ENCODE results near the gene PRSS56.

Gene PRSS56

GRCh38 chr2:232493701-232494474, 26.3 kb upstream of the PRSS56 start:
- no peak overlapping the region for H3K4me3 ChIP-seq (ENCODE audit: low read depth in 1 of 5, low read length in 5 of 5)
- H3K9me3 ChIP-seq (ENCODE audit: control insufficient read depth in 5 of 5, low read length in 5 of 5) = no peaks in the 10 kb centered on the region
- H3K27ac ChIP-seq (ENCODE audit: low read depth, low read length) = no peak overlapping the region
- H3K9ac ChIP-seq (ENCODE audit: low read length in 5 of 5) = no peak overlapping the region
- H3K36me3 ChIP-seq (ENCODE audit: control insufficient read depth in 5 of 5, insufficient read depth in 5 of 5, low read length in 5 of 5) = no peaks in the 10 kb centered on the region
- H3K4me1 ChIP-seq (ENCODE audit: control insufficient read depth in 5 of 5, insufficient read depth in 5 of 5, low read length in 5 of 5) = no peaks in the 10 kb centered on the region
- H3K27me3 ChIP-seq (ENCODE audit: control insufficient read depth in 5 of 5, insufficient read depth in 4 of 5, low read length in 5 of 5) = peaks cover 7 to 25% (median 21%) of the 10 kb centered on the region in 5 donors

- H3K27ac ChIP-seq (ENCODE audit: low read depth, low read length) = no peak overlapping the region
- H3K27me3 ChIP-seq (ENCODE audit: control insufficient read depth in 5 of 5, insufficient read depth in 4 of 5, low read length in 5 of 5) = peaks cover 4 to 22% (median 19%) of the 10 kb centered on the region in 5 donors
- H3K36me3 ChIP-seq (ENCODE audit: control insufficient read depth in 5 of 5, insufficient read depth in 5 of 5, low read length in 5 of 5) = no peaks in the 10 kb centered on the region
- H3K9me3 ChIP-seq (ENCODE audit: control insufficient read depth in 5 of 5, low read length in 5 of 5) = no peaks in the 10 kb centered on the region
- no peak overlapping the region for H3K9ac ChIP-seq (ENCODE audit: low read length in 5 of 5)
- H3K4me1 ChIP-seq (ENCODE audit: control insufficient read depth in 5 of 5, insufficient read depth in 5 of 5, low read length in 5 of 5) = no peaks in the 10 kb centered on the region
- no peak overlapping the region for H3K4me3 ChIP-seq (ENCODE audit: low read depth in 1 of 5, low read length in 5 of 5)
These were observed 25.6 kb upstream of the PRSS56 start for GRCh38 chr2:232494542-232494941.

- H3K9ac ChIP-seq (ENCODE audit: low read length in 5 of 5) = no peak overlapping the region
- no peaks in the 10 kb centered on the region for H3K36me3 ChIP-seq (ENCODE audit: control insufficient read depth in 5 of 5, insufficient read depth in 5 of 5, low read length in 5 of 5)
- no peaks in the 10 kb centered on the region for H3K9me3 ChIP-seq (ENCODE audit: control insufficient read depth in 5 of 5, low read length in 5 of 5)
- H3K4me3 ChIP-seq (ENCODE audit: low read depth in 1 of 5, low read length in 5 of 5) = no peak overlapping the region
- peaks cover 3 to 19% (median 15%) of the 10 kb centered on the region in 5 donors for H3K27me3 ChIP-seq (ENCODE audit: control insufficient read depth in 5 of 5, insufficient read depth in 4 of 5, low read length in 5 of 5)
- H3K27ac ChIP-seq (ENCODE audit: low read depth, low read length) = no peak overlapping the region
- no peaks in the 10 kb centered on the region for H3K4me1 ChIP-seq (ENCODE audit: control insufficient read depth in 5 of 5, insufficient read depth in 5 of 5, low read length in 5 of 5)
These were observed 24.9 kb upstream of the PRSS56 start for GRCh38 chr2:232495292-232495691.

- Histone ChIP-seq H3K4me3 (ENCODE audit: low read depth in 1 of 5, low read length in 5 of 5) (no peak overlapping the region), H3K27me3 (ENCODE audit: control insufficient read depth in 5 of 5, insufficient read depth in 4 of 5, low read length in 5 of 5) (peaks cover 11 to 27% (median 23%) of the 10 kb centered on the region in 5 donors), H3K9me3 (ENCODE audit: control insufficient read depth in 5 of 5, low read length in 5 of 5) (no peaks in the 10 kb centered on the region)
These were observed 23.5 kb upstream of the PRSS56 start for GRCh38 chr2:232496501-232497270.

GRCh38 chr2:232497348-232497747, 22.8 kb upstream of the PRSS56 start:
- Histone ChIP-seq H3K9me3 (ENCODE audit: control insufficient read depth in 5 of 5, low read length in 5 of 5) (no peaks in the 10 kb centered on the region), H3K27me3 (ENCODE audit: control insufficient read depth in 5 of 5, insufficient read depth in 4 of 5, low read length in 5 of 5) (peaks cover 12 to 30% (median 22%) of the 10 kb centered on the region in 5 donors), H3K9ac (ENCODE audit: low read length in 5 of 5) (no peak overlapping the region), H3K27ac (ENCODE audit: low read depth, low read length) (no peak overlapping the region), H3K4me3 (ENCODE audit: low read depth in 1 of 5, low read length in 5 of 5) (no peak overlapping the region), H3K4me1 (ENCODE audit: control insufficient read depth in 5 of 5, insufficient read depth in 5 of 5, low read length in 5 of 5) (peaks cover 0 to under 1% (median under 1%) of the 10 kb centered on the region in 5 donors), H3K36me3 (ENCODE audit: control insufficient read depth in 5 of 5, insufficient read depth in 5 of 5, low read length in 5 of 5) (no peaks in the 10 kb centered on the region)

More at GRCh38 chr2:232496501-232497270, 23.5 kb upstream of the PRSS56 start:
- no peak overlapping the region for H3K9ac ChIP-seq (ENCODE audit: low read length in 5 of 5)
- H3K4me1 ChIP-seq (ENCODE audit: control insufficient read depth in 5 of 5, insufficient read depth in 5 of 5, low read length in 5 of 5) = no peaks in the 10 kb centered on the region
- no peaks in the 10 kb centered on the region for H3K36me3 ChIP-seq (ENCODE audit: control insufficient read depth in 5 of 5, insufficient read depth in 5 of 5, low read length in 5 of 5)
- H3K27ac ChIP-seq (ENCODE audit: low read depth, low read length) = no peak overlapping the region

- no peaks in the 10 kb centered on the region for H3K36me3 ChIP-seq (ENCODE audit: control insufficient read depth in 5 of 5, insufficient read depth in 5 of 5, low read length in 5 of 5)
- no peak overlapping the region for H3K9ac ChIP-seq (ENCODE audit: low read length in 5 of 5)
- no peaks in the 10 kb centered on the region for H3K9me3 ChIP-seq (ENCODE audit: control insufficient read depth in 5 of 5, low read length in 5 of 5)
- no peak overlapping the region for H3K27ac ChIP-seq (ENCODE audit: low read depth, low read length)
- H3K4me3 ChIP-seq (ENCODE audit: low read depth in 1 of 5, low read length in 5 of 5) = no peak overlapping the region
- H3K4me1 ChIP-seq (ENCODE audit: control insufficient read depth in 5 of 5, insufficient read depth in 5 of 5, low read length in 5 of 5) = peaks cover 0 to 10% (median 10%) of the 10 kb centered on the region in 5 donors
- peaks cover 14 to 37% (median 23%) of the 10 kb centered on the region in 5 donors for H3K27me3 ChIP-seq (ENCODE audit: control insufficient read depth in 5 of 5, insufficient read depth in 4 of 5, low read length in 5 of 5)
These were observed 21.7 kb upstream of the PRSS56 start for GRCh38 chr2:232498452-232498851.

GRCh38 chr2:232501331-232501771, 18.8 kb upstream of the PRSS56 start:
- Histone ChIP-seq H3K27ac (ENCODE audit: low read depth, low read length) (no peak overlapping the region), H3K9me3 (ENCODE audit: control insufficient read depth in 5 of 5, low read length in 5 of 5) (no peaks in the 10 kb centered on the region)

GRCh38 chr2:232501794-232502390, 18.3 kb upstream of the PRSS56 start:
- Histone ChIP-seq H3K36me3 (ENCODE audit: control insufficient read depth in 5 of 5, insufficient read depth in 5 of 5, low read length in 5 of 5) (no peaks in the 10 kb centered on the region), H3K27me3 (ENCODE audit: control insufficient read depth in 5 of 5, insufficient read depth in 4 of 5, low read length in 5 of 5) (peaks cover 40 to 64% (median 45%) of the 10 kb centered on the region in 5 donors), H3K4me1 (ENCODE audit: control insufficient read depth in 5 of 5, insufficient read depth in 5 of 5, low read length in 5 of 5) (peaks cover 0 to 13% (median 12%) of the 10 kb centered on the region in 5 donors), H3K9me3 (ENCODE audit: control insufficient read depth in 5 of 5, low read length in 5 of 5) (no peaks in the 10 kb centered on the region), H3K9ac (ENCODE audit: low read length in 5 of 5) (no peak overlapping the region), H3K27ac (ENCODE audit: low read depth, low read length) (no peak overlapping the region), H3K4me3 (ENCODE audit: low read depth in 1 of 5, low read length in 5 of 5) (no peak overlapping the region)

More at GRCh38 chr2:232501331-232501771, 18.8 kb upstream of the PRSS56 start:
- Histone ChIP-seq H3K4me3 (ENCODE audit: low read depth in 1 of 5, low read length in 5 of 5) (no peak overlapping the region), H3K4me1 (ENCODE audit: control insufficient read depth in 5 of 5, insufficient read depth in 5 of 5, low read length in 5 of 5) (peaks cover 0 to 13% (median 12%) of the 10 kb centered on the region in 5 donors), H3K9ac (ENCODE audit: low read length in 5 of 5) (no peak overlapping the region), H3K36me3 (ENCODE audit: control insufficient read depth in 5 of 5, insufficient read depth in 5 of 5, low read length in 5 of 5) (no peaks in the 10 kb centered on the region), H3K27me3 (ENCODE audit: control insufficient read depth in 5 of 5, insufficient read depth in 4 of 5, low read length in 5 of 5) (peaks cover 40 to 60% (median 42%) of the 10 kb centered on the region in 5 donors)

- no peak overlapping the region for H3K27ac ChIP-seq (ENCODE audit: low read depth, low read length)
- H3K4me1 ChIP-seq (ENCODE audit: control insufficient read depth in 5 of 5, insufficient read depth in 5 of 5, low read length in 5 of 5) = peaks cover 0 to 13% (median 12%) of the 10 kb centered on the region in 5 donors
- H3K27me3 ChIP-seq (ENCODE audit: control insufficient read depth in 5 of 5, insufficient read depth in 4 of 5, low read length in 5 of 5) = peaks cover 40 to 63% (median 45%) of the 10 kb centered on the region in 5 donors
- no peak overlapping the region for H3K9ac ChIP-seq (ENCODE audit: low read length in 5 of 5)
- no peaks in the 10 kb centered on the region for H3K9me3 ChIP-seq (ENCODE audit: control insufficient read depth in 5 of 5, low read length in 5 of 5)
- H3K4me3 ChIP-seq (ENCODE audit: low read depth in 1 of 5, low read length in 5 of 5) = peak overlapping the region in 1 of 5 donors; percentile 5
- no peaks in the 10 kb centered on the region for H3K36me3 ChIP-seq (ENCODE audit: control insufficient read depth in 5 of 5, insufficient read depth in 5 of 5, low read length in 5 of 5)
These were observed 17.7 kb upstream of the PRSS56 start for GRCh38 chr2:232502511-232502910.
